ENCODE data around the gene C12orf42.

- TF ChIP-seq CTCF (IDR thresholded peaks at IDR 0.05) (no peak), POLR2A (IDR thresholded peaks at IDR 0.05) (no peak)
These were observed 193.9 kb downstream of the C12orf42 start for GRCh38 chr12:103301642-103302591.
